AG04449 (cell line): Measurements from ENCODE around the gene ART3.
"Not testable (repeated sequence)": the region's sequence is repeated elsewhere in the genome, so short reads cannot be mapped to it uniquely, and the experiment has no call there.

ENCODE experiments used
- CTCF ChIA-PET: fragments of 350-600 bp; formaldehyde crosslinking; extraction: SDS; loops from one replicate; lab custom pipeline; 2021; ENCODE audit warnings: antibody characterized with exemption; lab: Yijun Ruan, JAX
- POLR2A ChIA-PET: fragments of 400-600, 350-600 bp; formaldehyde crosslinking; extraction: SDS; loops from one replicate; lab custom pipeline; 2020; ENCODE audit warnings: antibody characterized with exemption, inconsistent platforms; lab: Yijun Ruan, JAX
- DNase-seq: peaks from one replicate; pipeline ENCODE4 v3.0.0-alpha.2; 2010; ENCODE audit warnings: low read depth, low spot score
- H3K4me3 ChIP-seq: 2 replicates; pipeline ENCODE4 v1.5.1; 2011; ENCODE audit warnings: low read depth, mild to moderate bottlenecking, control low read depth, low read length
- CTCF ChIP-seq: IDR thresholded peaks from one replicate; pipeline ENCODE4 v1.5.1; 2011; ENCODE audit warnings: mild to moderate bottlenecking, moderate library complexity, low read length, control low read depth, inconsistent platforms; ENCODE audit not compliant: insufficient read depth; ENCODE audit errors: missing control alignments

The ART3 gene, protein sequence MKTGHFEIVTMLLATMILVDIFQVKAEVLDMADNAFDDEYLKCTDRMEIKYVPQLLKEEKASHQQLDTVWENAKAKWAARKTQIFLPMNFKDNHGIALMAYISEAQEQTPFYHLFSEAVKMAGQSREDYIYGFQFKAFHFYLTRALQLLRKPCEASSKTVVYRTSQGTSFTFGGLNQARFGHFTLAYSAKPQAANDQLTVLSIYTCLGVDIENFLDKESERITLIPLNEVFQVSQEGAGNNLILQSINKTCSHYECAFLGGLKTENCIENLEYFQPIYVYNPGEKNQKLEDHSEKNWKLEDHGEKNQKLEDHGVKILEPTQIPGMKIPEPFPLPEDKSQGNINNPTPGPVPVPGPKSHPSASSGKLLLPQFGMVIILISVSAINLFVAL

DNA sequence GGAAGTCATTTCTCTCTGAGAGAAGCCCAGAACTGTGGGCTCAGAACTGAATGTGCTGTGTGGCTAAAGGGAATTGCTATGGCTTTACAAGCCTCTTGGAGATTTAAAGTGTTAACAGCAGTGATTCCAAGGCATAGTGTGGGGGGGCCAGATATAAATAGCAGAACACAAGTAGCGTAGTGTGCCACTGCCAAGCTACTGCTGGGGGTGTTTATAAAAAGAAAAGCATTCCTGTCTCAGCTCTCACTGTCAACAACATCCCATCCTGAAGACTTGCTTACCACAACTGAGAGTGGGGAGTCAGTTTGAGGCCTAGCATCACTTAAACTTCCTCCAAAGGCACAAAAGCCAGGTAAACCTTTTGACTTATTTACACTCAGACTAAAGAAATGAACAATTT, at the start of gene ART3:
Gene ART3 (plus strand): TSS at position 242 of the 400 bp plus-strand sequence. CDS start 1,181 bp downstream, outside the sequence.
- POLR2A ChIA-PET = no interaction called here
- no peak for TF ChIP-seq CTCF
- no peak within 1 kb of the TSS for H3K4me3 ChIP-seq
- no peak for DNase-seq
- CTCF ChIA-PET = interaction anchor here (1.2 to 2.1 kb wide), 4 partner anchors 11 to 79 kb away, joined by 3 to 12 read pairs (median 4); no protein-coding TSS in a partner anchor

DNA sequence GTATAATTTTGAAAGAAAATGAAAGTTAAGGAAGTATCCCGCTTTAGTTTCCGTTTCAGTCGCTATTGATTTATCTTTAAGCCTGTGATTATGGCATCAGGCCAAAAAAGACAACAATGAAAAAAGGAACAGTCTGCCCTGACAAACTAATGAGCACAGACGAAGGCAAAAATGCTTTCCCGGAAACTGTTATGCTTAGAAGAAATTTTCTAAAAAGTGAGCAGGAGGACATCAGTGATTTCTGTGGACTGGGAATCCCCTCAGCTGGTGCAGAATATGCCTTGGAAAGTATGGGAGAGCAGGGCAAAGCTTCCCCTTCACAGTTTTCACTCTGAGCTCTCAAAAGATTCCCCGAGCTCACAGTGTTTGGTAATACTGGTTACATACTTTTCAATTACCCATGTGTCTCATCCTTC, 46.2 kb upstream of the ART3 start:
- H3K4me3 ChIP-seq = no peak overlapping the region
- TF ChIP-seq CTCF = no peak
- ChIA-PET CTCF (no interaction called here), POLR2A (no interaction called here)
- DNase-seq = no peak

GRCh38 chr4:76029300-76029699, 45.2 kb upstream of the ART3 start:
- no peak for TF ChIP-seq CTCF
- no peak for DNase-seq
- no peak overlapping the region for H3K4me3 ChIP-seq
- CTCF ChIA-PET = interaction anchor here (1.4 to 1.9 kb wide), 2 partner anchors 30 to 34 kb away, joined by 3 to 4 read pairs; no protein-coding TSS in a partner anchor
- POLR2A ChIA-PET = no interaction called here

- TF ChIP-seq CTCF = no peak
- CTCF ChIA-PET = interaction anchor here (3.6 kb wide), 1 partner anchor 40 kb away, joined by 24 read pairs; no protein-coding TSS in a partner anchor
- no peak for DNase-seq
- POLR2A ChIA-PET = no interaction called here
- H3K4me3 ChIP-seq = no peak overlapping the region
These were observed 39.4 kb upstream of the ART3 start for GRCh38 chr4:76035141-76035540.

- POLR2A ChIA-PET = no interaction called here
- no peak for DNase-seq
- no peak within 1 kb of the TSS for H3K4me3 ChIP-seq
- CTCF ChIA-PET = interaction anchor here (3.6 kb wide), 1 partner anchor 41 kb away, joined by 24 read pairs; no protein-coding TSS in a partner anchor
- TF ChIP-seq CTCF = no peak
These were observed 38.6 kb upstream of the ART3 start, which contains the start of gene CXCL11 for GRCh38 chr4:76035799-76036380. TSS of gene CXCL11 (minus strand) at chr4:76036070. CDS start at chr4:76035987, 83 bp downstream.

DNA sequence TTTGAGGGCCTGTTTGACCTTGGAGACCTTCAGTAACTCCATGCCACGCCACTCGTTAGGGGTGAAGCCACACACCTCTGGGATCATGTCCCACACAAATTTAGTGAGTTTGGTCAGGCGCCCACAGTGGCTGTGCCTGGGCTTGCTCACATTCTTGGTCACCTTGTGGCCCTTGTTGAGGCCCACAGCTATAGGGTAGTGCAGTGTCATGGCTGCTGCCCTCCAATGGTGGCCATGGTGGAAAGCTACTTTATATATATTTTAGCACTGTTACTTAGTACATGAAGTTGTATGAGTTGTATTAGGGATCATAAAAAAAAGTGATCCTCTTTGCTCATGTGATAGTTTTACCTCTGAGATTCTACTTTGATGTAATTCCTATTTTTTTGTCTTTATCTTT, 37.7 kb upstream of the ART3 start:
- TF ChIP-seq CTCF = no peak
- no peak overlapping the region for H3K4me3 ChIP-seq
- DNase-seq = no peak
- CTCF ChIA-PET = interaction anchor here (3.6 kb wide), 1 partner anchor 42 kb away, joined by 24 read pairs; no protein-coding TSS in a partner anchor
- POLR2A ChIA-PET = no interaction called here

DNA sequence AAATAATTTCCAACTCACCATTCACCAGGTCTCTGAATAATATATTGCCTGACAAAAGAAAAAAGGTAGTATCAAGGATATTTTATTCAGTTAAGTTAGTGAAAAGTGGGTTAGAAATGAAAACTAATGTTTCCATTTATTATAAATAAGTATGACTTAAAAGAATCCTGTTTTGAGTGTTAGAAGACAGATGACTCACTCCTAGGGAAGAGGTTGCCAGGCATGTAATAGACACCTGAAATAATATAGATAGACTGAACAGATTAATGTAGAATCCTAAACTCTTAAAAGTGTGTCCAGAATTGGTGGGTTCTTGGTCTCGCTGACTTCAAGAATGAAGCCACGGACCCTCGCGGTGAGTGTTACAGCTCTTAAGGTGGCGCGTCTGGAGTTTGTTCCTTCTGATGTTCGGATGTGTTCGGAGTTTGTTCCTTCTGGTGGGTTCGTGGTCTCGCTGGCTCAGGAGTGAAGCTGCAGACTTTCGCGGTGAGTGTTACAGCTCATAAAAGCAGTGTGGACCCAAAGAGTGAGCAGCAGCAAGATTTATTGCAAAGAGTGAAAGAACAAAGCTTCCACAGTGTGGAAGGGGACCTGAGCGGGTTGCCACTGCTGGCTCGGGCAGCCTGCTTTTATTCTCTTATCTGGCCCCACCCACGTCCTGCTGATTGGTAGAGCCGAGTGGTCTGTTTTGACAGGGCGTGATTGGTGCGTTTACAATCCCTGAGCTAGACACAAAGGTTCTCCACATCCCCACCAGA, 32.1 kb upstream of the ART3 start:
- CTCF ChIA-PET = interaction anchor here (1.0 to 1.5 kb wide), 2 partner anchors 11 to 144 kb away, joined by 3 read pairs; no protein-coding TSS in a partner anchor
- POLR2A ChIA-PET, H3K4me3 ChIP-seq, DNase-seq: not testable (repeated sequence)

GRCh38 chr4:76043306-76043705, 31.2 kb upstream of the ART3 start:
- POLR2A ChIA-PET, CTCF ChIA-PET, H3K4me3 ChIP-seq, DNase-seq: not testable (repeated sequence)

DNA sequence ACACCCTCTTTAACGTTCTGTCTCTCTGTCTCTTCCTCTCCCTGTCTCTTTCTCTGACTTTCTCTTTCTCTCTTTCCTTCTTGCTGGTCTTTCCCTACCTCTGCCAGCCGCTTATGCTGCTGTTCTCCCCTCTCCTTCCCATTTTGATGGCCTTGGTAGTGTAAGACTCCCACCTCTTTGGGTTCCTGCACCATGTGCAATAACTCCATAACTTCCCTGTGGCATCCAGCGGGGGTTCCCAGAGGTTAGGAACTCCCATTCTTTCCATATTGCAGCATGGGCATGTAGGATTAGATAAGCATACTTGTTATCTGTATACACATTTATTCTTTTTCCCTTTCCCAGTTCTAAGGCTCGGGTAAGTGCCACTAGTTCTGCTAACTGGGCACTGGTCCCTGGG, 29.8 kb upstream of the ART3 start:
- CTCF ChIA-PET, POLR2A ChIA-PET: not testable (repeated sequence)

More for the DNA sequence above, 29.8 kb upstream of the ART3 start:
- H3K4me3 ChIP-seq, DNase-seq: not testable (repeated sequence)
